TTC549 (cell line): ENCODE data around the gene CHN2.

Source experiments
- FAIRE-seq: peaks from 2 replicates; lab custom pipeline; 2012; peaks lifted over from hg19 to GRCh38; lab: Jason Lieb, UNC

Gene CHN2

GRCh38 chr7:29364661-29365060 is 170.1 kb downstream of the CHN2 start:
- FAIRE-seq, result no peak

DNA sequence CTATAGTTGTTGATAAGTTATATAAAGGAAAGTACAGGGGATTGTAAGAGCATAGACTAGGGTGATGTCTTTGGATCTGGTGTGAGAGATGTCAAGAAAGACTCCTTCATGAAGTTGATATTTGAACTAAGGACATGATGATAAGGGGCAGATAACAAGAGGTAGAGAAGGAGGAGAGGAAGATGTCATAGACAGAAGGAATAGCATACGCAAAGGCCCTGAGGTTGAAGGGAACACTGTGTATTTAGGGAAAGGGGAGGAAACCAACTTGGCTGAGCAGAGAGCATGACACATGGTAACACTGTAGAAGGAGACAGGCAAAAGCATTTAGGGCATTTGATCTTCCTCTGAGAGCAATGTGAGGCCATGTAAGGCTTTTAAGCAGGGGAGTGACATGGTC is 170.8 kb downstream of the CHN2 start:
- no peak for FAIRE-seq

DNA sequence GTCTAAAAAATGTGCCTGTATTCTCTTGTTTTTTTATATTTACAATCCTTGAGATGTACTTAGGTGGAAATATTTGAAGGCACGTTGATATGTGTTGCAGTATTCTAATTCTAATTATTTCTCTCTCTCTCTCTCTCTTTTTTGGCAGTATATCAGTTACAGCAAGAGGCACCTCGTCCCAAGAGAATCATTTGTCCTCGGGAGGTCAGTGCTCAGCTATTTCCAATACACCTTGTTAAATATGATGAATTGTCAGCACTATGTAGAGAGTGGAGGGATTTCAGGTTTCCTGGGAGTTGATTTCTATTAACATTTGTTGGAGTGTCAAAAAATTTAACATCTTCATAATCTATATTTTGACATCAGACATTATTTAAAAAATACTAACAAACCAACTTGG is 173.2 kb downstream of the CHN2 start:
- FAIRE-seq, result no peak

- FAIRE-seq, result no peak
Measured at GRCh38 chr7:29369909-29370488, 175.4 kb downstream of the CHN2 start.

DNA sequence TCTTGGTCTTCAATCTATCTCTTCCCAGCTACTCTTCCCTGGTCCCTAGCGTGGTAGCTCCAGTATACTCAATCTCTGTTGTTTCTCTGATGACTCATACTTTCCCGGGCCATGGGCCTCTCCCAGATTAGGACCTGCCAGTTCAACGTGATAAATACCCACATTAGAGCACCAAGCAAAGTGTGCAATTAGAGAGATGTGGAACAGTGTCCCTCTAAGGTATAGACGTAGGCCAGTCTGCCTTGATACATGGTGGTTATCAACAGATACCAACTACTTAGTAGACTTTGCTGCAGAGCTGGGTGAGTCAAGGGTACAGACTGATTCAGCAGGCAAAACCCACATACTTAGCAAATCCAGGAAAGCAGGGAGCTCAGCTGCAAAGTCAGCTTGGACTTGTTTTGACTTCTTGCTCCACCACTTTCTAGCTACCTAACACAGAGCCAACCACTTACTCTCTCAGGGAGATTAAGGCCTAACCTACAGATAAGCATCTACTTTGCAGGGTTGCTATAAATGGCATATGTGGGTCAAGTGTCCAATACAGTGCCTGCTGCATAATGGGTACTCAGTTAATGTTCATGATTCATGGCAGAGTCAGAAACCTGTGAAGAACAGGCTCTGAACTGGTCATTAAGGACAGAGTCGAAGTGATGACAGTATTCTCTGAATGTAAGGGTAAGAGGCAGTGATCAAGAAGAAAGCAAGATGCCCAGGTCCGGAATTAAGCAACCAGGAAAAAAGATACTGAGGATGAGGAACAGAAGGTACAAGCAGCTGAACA is 176.1 kb downstream of the CHN2 start:
- no peak for FAIRE-seq

GRCh38 chr7:29371472-29371871 is 176.9 kb downstream of the CHN2 start:
- no peak for FAIRE-seq

GRCh38 chr7:29372351-29373090 is 177.9 kb downstream of the CHN2 start:
- FAIRE-seq, result no peak

- FAIRE-seq, result no peak
Measured at GRCh38 chr7:29375641-29376562, 181.3 kb downstream of the CHN2 start.

GRCh38 chr7:29377718-29378117 is 183.1 kb downstream of the CHN2 start:
- no peak for FAIRE-seq

DNA sequence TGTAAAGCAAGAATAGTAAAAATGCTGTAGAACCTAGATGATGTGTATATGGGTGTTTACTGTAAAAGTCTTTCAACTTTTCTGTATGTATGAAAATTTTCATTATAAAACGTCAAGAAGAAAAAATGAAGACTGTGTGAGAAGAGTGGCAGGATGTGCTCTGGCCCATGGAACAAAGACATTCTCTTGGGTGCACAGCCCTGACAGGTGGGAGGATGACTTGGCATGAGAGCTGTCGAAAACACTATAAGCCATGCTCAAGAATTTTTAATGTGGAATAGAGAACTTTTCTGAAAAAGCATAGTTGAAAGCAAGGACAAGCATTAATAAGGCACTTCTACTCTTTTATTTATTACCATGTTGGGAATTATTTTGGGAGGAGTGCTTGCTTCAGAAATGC is 185.0 kb downstream of the CHN2 start:
- FAIRE-seq, result no peak

DNA sequence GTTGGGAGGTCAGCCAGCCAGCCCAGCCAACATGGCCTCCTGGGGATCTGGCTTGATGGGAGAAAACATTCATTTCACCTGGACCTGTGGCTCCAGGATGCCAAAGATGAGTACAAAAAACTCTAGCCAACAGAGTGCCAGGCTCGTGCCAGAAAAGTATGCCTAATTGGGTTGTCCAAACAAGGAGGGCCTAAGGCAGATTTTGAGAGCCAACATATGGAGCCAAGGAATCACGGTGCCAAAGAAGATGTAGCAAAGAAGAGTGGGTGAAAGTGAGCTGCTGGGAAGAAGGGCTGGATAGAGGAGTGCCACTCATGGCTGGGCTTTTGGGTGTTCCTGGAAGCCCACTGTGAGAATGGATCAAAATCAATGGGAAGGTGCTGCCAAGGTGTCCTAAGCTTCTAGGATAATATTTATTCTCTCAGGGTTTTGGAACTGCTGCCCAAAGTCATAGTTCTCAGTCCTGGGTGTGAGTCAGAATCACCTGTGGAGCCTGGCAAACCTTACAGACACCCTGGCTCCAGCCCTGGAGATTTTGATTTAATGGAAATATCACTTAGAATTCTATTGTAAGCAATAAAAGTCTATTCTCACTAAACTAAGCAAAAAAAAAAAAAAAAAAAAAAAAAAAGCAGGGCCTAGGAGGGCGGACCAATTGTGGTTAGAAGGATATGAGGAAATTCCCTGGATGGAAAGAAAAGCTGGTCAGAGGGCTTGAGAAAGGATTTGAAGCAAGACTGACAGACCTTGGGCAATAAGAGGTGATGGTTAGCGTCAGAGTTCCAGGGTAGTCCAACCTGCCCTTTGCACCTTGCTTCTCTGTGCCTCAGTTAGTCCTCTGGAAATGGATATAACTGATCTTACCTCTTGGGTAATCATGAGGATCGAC is 186.9 kb downstream of the CHN2 start:
- no peak for FAIRE-seq

GRCh38 chr7:29384277-29384676 is 189.7 kb downstream of the CHN2 start:
- no peak for FAIRE-seq

DNA sequence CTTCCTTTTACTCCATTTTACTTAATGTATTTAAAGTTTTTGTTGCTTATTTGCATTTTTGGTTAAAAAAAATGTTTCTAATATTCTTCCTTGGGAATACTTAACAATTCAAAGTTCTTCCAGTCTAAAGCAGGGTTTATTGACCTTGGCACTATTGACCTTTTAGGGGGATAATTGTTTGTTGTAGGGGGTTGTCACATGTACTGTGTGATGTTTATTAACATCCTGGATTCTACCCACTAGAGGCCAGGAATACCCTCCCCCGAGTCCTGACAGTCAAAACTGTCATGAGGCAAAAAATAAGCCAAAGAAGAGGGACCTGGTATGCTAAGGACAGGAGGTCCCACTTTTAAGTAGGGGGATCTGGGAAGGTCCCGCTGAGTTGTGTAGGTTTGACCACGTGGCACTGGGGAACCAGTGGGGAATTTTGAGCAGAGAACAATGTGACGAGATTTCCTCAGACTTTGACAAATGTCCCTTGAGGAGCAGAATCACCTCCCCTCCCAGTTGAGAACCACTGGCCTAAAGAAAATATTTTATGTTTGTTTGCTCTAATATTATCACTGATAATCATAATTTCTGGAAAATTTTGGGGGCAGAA is 190.7 kb downstream of the CHN2 start:
- no peak for FAIRE-seq

DNA sequence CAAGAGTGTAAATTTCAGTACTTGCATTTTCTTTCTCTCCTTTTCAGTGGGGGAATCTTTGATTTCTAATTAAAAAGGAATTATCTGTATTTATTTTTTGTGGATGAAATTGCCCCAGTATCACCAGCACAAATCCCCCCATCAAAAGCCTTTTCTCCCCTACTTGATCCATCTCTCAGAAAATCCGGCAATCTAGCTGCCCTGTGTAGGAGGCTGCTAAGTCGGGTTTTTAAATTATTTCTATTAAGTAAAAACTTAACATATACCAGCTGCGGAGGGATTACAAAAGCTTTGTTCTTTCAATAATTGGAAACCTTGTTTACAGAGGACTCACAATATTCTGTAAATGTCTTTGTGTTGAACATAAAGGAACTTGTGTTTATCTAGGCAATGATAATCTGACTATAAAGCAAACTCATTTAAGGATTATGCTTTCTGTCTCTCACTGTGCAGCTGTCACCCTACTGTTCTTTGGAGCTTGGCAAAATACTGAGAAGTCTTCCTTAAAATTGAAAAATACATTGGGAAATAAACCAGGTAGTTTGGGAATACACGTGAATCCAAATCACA is 191.7 kb downstream of the CHN2 start:
- FAIRE-seq, result no peak

GRCh38 chr7:29391262-29391661 is 196.7 kb downstream of the CHN2 start:
- FAIRE-seq, result no peak

- FAIRE-seq, result no peak
Measured at GRCh38 chr7:29394321-29394720, 199.7 kb downstream of the CHN2 start.

- no peak for FAIRE-seq
Measured at GRCh38 chr7:29396563-29396962, 202.0 kb downstream of the CHN2 start.

DNA sequence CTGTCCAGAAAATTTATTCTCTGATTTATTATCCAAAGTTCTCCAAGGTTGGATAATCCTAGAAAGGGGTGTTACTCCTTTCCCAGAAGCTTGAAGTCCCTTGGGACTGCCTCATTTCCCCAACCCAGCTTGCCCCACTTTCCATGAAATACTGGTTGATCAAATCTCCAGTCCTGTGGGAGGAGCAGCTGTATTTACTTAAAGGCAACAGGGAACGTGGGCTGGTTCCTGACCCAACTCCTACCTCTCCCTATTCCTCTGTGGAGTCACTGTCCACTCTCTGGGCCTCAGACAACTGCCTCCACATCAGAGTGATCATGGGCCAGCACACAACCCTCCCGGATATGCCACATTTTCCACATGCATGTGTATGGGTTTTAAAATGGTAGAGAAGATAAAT is 202.8 kb downstream of the CHN2 start:
- no peak for FAIRE-seq

GRCh38 chr7:29398011-29398410 is 203.4 kb downstream of the CHN2 start:
- FAIRE-seq, result no peak

GRCh38 chr7:29400437-29400836 is 205.9 kb downstream of the CHN2 start:
- FAIRE-seq, result no peak

DNA sequence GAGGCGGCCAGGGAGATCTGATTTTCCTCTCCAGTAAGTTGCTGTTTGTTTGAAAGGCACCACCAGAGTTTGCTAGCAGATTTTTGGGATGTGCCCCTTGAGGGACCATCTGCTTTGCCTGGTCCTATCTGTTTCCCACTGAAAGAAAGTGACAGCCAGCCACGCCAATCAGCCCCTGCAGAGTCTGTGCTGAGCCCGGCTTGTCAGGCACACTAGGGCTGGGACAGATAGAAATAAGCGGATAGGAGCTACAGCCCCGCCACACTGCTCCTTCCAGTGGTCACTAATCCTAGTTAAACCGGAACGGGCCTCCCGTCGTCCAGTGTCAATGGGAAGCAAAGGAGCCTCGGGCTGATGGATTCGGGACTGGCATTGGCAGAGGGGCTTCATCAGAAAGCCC is 207.2 kb downstream of the CHN2 start:
- no peak for FAIRE-seq
